Fibroblast of lung (primary cell): ENCODE data around the gene INTS11. TPM values are rescaled to one million over a fixed set of nuclear protein-coding genes. Genes with fewer than 3 reads are reported as not detected.

Experiments
- DNase-seq, 2 donors: peaks; one replicate each; pipeline versions ENCODE4 v3.0.0 to v3.0.0-alpha.2; 2010; ENCODE audit warnings: low read depth in 2 of 2
- H2AFZ ChIP-seq: 2 replicates; pipeline ENCODE4 v1.5.1; 2012; ENCODE audit warnings: low read length, control low read depth, inconsistent platforms
- H3K27ac ChIP-seq: 2 replicates; pipeline ENCODE4 v1.5.1; 2011; ENCODE audit warnings: low read length, control low read depth; ENCODE audit not compliant: insufficient read depth
- H3K27me3 ChIP-seq: 2 replicates; pipeline ENCODE4 v1.5.1; 2011; ENCODE audit warnings: mild to moderate bottlenecking, low read length; ENCODE audit not compliant: control insufficient read depth, insufficient read depth
- H3K36me3 ChIP-seq: 2 replicates; pipeline ENCODE4 v1.5.1; 2011; ENCODE audit warnings: low read length; ENCODE audit not compliant: control insufficient read depth, insufficient read depth
- H3K4me1 ChIP-seq: 2 replicates; pipeline ENCODE4 v1.5.1; 2011; ENCODE audit warnings: low read length; ENCODE audit not compliant: control insufficient read depth, insufficient read depth; ENCODE audit errors: extremely low read depth
- H3K4me2 ChIP-seq: 2 replicates; pipeline ENCODE4 v1.5.1; 2011; ENCODE audit warnings: low read length, control low read depth; ENCODE audit not compliant: insufficient read depth; ENCODE audit errors: extremely low read depth
- H3K4me3 ChIP-seq, 4 experiments: fragments of 200-600 bp in 1 of 4; sonication (generic) in 1 of 4; replicated peaks in 1 of 4; 2 replicates each; pipeline ENCODE4 v1.5.1; 2011 to 2016; ENCODE audit warnings: low read length in 4 of 4, low read depth in 3 of 4, mild to moderate bottlenecking in 3 of 4, control low read depth in 2 of 4, inconsistent platforms in 1 of 4, mixed read lengths in 1 of 4; ENCODE audit not compliant: insufficient read depth in 1 of 4; ENCODE audit errors: control extremely low read depth in 1 of 4
- H3K79me2 ChIP-seq: 2 replicates; pipeline ENCODE4 v1.5.1; 2012; ENCODE audit warnings: mild to moderate bottlenecking, low read length, inconsistent platforms; ENCODE audit not compliant: control insufficient read depth, insufficient read depth
- H3K9ac ChIP-seq: 2 replicates; pipeline ENCODE4 v1.5.1; 2011; ENCODE audit warnings: mild to moderate bottlenecking, low read length, control low read depth; ENCODE audit not compliant: insufficient read depth
- H3K9me3 ChIP-seq: 2 replicates; pipeline ENCODE4 v1.5.1; 2012; ENCODE audit warnings: low read depth, low read length; ENCODE audit not compliant: control insufficient read depth, insufficient read depth
- H4K20me1 ChIP-seq: 2 replicates; pipeline ENCODE4 v1.5.1; 2011; ENCODE audit warnings: low read length; ENCODE audit not compliant: control insufficient read depth, insufficient read depth; ENCODE audit errors: extremely low read depth
- CTCF ChIP-seq, 2 donors: IDR thresholded peaks in 1 of 2; conservative IDR thresholded peaks in 1 of 2; 1 replicate in 1 of 2; 2 replicates in 1 of 2; pipeline ENCODE4 v1.5.1; 2011 to 2012; ENCODE audit warnings: low read length in 2 of 2, control low read depth in 1 of 2, inconsistent platforms in 1 of 2, low read depth in 1 of 2, mild to moderate bottlenecking in 1 of 2
- EZH2 ChIP-seq: IDR thresholded peaks from 2 replicates; pipeline ENCODE4 v1.5.1; 2012; ENCODE audit warnings: low read length, control low read depth, mild to moderate bottlenecking; ENCODE audit errors: missing control alignments
- polyA minus RNA-seq: library from RNA; depleted of rRNA, polyadenylated mRNA; stranded (reverse); fragments of >200 nt; gene quantifications from 2 replicates; pipeline ENCODE4 v1.2.3, GENCODE V29; 2011; ENCODE audit warnings: low replicate concordance
- polyA plus RNA-seq, 2 donors: library from polyadenylated mRNA; depleted of rRNA in 1 of 2; stranded (reverse) in 1 of 2; unstranded in 1 of 2; fragments of >200 nt; gene quantifications; 2 replicates each; pipeline ENCODE4 v1.2.1, GENCODE V29; 2011 to 2012; ENCODE audit warnings: missing spikeins in 1 of 2
- total RNA-seq: library from RNA; depleted of rRNA; stranded (reverse); fragments of >200 nt; gene quantifications from 2 replicates; pipeline ENCODE4 v1.2.1, GENCODE V29; 2014

Gene INTS11
- 46.2 and 69.2 TPM in 2 replicates for total RNA-seq
- polyA plus RNA-seq, result 44.1 and 73.0 TPM in 2 replicates
- polyA plus RNA-seq (2012), result 67.0 and 92.9 TPM in 2 replicates
- 210 and 377 TPM in 2 replicates for polyA minus RNA-seq

DNA sequence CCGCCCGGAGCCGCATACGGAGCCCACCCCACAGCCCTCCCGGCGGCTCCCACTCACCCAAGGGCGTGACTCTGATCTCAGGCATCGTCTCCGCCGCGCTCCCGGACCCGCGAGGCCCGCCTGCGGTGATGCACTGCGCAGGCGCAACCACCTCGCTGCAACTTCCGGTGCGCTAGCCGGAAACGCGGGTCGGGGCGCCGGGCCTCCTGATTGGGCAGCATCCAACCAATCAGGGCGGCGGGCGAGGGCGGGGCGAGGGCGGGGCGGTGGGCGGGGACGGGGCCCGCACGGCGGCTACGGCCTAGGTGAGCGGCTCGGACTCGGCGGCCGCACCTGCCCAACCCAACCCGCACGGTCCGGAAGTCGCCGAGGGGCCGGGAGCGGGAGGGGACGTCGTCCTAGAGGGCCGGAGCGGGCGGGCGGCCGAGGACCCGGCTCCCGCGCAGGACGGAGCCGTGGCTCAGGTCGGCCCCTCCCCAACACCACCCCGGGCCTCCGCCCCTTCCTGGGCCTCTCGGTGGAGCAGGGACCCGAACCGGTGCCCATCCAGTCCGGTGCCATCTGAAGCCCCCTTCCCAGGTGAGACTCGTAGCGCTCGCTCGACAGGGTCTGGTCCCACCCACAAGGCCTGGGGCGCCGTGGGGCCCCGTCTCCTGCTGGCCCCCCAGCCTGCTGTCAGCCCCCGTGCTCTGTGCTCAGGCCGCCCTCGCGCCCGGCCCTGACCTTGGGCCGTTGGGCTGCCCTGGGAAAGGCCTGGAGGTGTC, at the start of gene INTS11, which contains the start of gene CPTP:
INTS11 (minus strand) TSS at position 137 of the 764 bp plus-strand sequence; CDS start at position 85, 52 bp downstream.
CPTP (plus strand) TSS at position 279 of the 764 bp plus-strand sequence. CDS start 2,109 bp downstream, outside the sequence.
- Histone ChIP-seq H3K27ac (peak within 1 kb of the TSS; percentile 92), H4K20me1 (no peaks in the 10 kb centered on the region)
- no peak for TF ChIP-seq CTCF (conservative IDR thresholded peaks at IDR 0.05 in 1 of 2, IDR thresholded peaks at IDR 0.05 in 1 of 2; ENCODE audit: low read depth in 1 of 2, low read length in 2 of 2)
- TF ChIP-seq EZH2, result no peak

GRCh38 chr1:1373815-1374588, 49.5 kb upstream of the INTS11 start:
- peak overlapping the region; percentile 51 to 86 (median 72) for H3K4me3 ChIP-seq
- H3K36me3 ChIP-seq, result peaks cover 17% of the 10 kb centered on the region
- H3K9me3 ChIP-seq, result no peaks in the 10 kb centered on the region
- DNase-seq, result no peak
- H3K27ac ChIP-seq, result peak overlapping the region; percentile 73
- peaks cover 15% of the 10 kb centered on the region for H3K4me1 ChIP-seq
- H3K27me3 ChIP-seq, result no peaks in the 10 kb centered on the region
- H2AFZ ChIP-seq, result no peak overlapping the region
- H3K79me2 ChIP-seq, result peaks cover 26% of the 10 kb centered on the region
- peak overlapping the region; percentile 84 for H3K9ac ChIP-seq
- TF ChIP-seq EZH2, result no peak
- no peak for TF ChIP-seq CTCF (conservative IDR thresholded peaks at IDR 0.05 in 1 of 2, IDR thresholded peaks at IDR 0.05 in 1 of 2; ENCODE audit: low read depth in 1 of 2, low read length in 2 of 2)
- peak overlapping the region; percentile 86 for H3K4me2 ChIP-seq
- no peaks in the 10 kb centered on the region for H4K20me1 ChIP-seq

More for the DNA sequence above, at the start of gene INTS11, which contains the start of gene CPTP:
- Histone ChIP-seq H3K36me3 (peaks cover 11% of the 10 kb centered on the region), H3K4me2 (peak within 1 kb of the TSS; percentile 92), H3K9ac (peak within 1 kb of the TSS; percentile 96), H3K79me2 (peaks cover 55% of the 10 kb centered on the region), H3K4me3 (peak within 1 kb of the TSS; percentile 68 to 86 (median 84)), H3K27me3 (no peaks in the 10 kb centered on the region), H2AFZ (peak within 1 kb of the TSS; percentile 53), H3K4me1 (peaks cover 19% of the 10 kb centered on the region), H3K9me3 (no peaks in the 10 kb centered on the region)
- peak; percentile 78 to 89 for DNase-seq
